IgD-negative memory B cell (primary cell): ENCODE results near the gene UNCX. TPM values are rescaled to one million over a fixed set of nuclear protein-coding genes. Genes with fewer than 3 reads are reported as not detected.

Experiments used
- polyA plus RNA-seq: library from polyadenylated mRNA; unstranded; fragments of 300-500 nt; fragmentation: Illumina TruSeq; gene quantifications from one replicate; pipeline ENCODE4 v1.2.3, GENCODE V29; 2021

UNCX gene
- polyA plus RNA-seq, 1 donor from 2014 or later = not detected

Other genes starting within 250 kb of the UNCX start
- gene CYP2W1, start 249.7 kb upstream of the UNCX start, polyA plus RNA-seq = not detected
- 2.6 TPM for gene GPR146, start 188.3 kb upstream of the UNCX start, polyA plus RNA-seq
- 0.66 TPM for gene GPER1, start 144.8 kb upstream of the UNCX start, polyA plus RNA-seq
- 51.1 TPM for gene ZFAND2A, start 72.7 kb upstream of the UNCX start, polyA plus RNA-seq
- gene MICALL2, start 226.6 kb downstream of the UNCX start, polyA plus RNA-seq = not detected